AG08395 (cell line): Measurements from ENCODE around the gene CCDC40.
"Not testable (repeated sequence)": the region's sequence is repeated elsewhere in the genome, so short reads cannot be mapped to it uniquely, and the experiment has no call there.

Experiments used
- DNase-seq: peaks from one replicate; pipeline ENCODE4 v3.0.0; 2012; ENCODE audit warnings: mixed read lengths, low spot score

Gene CCDC40, protein sequence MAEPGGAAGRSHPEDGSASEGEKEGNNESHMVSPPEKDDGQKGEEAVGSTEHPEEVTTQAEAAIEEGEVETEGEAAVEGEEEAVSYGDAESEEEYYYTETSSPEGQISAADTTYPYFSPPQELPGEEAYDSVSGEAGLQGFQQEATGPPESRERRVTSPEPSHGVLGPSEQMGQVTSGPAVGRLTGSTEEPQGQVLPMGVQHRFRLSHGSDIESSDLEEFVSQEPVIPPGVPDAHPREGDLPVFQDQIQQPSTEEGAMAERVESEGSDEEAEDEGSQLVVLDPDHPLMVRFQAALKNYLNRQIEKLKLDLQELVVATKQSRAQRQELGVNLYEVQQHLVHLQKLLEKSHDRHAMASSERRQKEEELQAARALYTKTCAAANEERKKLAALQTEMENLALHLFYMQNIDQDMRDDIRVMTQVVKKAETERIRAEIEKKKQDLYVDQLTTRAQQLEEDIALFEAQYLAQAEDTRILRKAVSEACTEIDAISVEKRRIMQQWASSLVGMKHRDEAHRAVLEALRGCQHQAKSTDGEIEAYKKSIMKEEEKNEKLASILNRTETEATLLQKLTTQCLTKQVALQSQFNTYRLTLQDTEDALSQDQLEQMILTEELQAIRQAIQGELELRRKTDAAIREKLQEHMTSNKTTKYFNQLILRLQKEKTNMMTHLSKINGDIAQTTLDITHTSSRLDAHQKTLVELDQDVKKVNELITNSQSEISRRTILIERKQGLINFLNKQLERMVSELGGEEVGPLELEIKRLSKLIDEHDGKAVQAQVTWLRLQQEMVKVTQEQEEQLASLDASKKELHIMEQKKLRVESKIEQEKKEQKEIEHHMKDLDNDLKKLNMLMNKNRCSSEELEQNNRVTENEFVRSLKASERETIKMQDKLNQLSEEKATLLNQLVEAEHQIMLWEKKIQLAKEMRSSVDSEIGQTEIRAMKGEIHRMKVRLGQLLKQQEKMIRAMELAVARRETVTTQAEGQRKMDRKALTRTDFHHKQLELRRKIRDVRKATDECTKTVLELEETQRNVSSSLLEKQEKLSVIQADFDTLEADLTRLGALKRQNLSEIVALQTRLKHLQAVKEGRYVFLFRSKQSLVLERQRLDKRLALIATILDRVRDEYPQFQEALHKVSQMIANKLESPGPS

GRCh38 chr17:80035937-80036714 is at the start of gene CCDC40:
Gene CCDC40 (plus strand): TSS chr17:80036642. CDS start chr17:80036663, 21 bp downstream.
- DNase-seq, result peak; percentile 92

DNA sequence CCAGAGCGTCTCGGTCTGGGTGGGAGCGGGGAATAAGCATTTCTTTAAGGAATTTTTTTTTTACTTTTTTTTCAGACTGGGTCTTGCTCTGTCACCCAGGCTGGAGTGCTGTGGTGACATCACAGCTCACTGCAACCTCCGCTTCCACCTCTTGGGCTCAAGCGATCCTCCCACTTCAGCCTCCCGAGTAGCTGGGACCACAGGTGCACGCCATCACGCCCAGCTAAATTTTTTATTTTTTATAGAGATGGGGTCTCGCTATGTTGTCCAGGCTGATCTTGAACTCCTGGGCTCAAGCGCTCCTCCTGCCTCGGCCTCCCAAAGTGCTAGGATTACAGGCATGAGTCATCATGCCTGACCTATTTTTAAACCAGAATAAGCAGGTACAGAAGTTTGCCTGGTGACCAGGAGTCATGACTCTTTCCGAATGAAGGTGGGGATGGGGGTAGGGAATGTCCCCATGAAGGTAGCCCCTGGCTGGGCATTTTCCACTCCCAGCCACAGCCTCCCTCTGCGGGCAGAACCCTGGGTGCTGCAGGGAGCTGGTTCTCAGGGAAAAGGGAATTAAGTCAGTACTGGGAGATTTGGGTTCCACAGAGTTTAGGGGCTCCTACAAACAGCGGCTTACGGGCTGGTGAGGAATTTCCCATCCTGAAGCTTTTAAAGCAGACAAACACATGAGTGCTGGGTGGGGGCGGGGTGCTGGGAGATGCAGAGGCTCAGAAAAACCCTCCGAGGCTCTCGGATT is 49.1 kb upstream of the CCDC40 start:
- DNase-seq, result no peak

DNA sequence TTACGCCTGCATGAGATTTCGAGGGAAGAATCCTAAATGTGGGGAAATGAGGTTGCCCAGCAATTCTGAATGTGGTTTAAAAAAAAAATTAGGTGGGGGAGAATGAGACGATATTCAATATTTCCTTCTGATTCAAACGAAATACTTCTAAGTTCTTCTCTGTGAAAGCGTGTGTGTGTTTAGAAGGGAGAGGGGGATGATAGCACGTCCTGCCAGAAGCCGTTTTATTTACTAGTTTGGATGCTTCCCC is 48.6 kb upstream of the CCDC40 start:
- DNase-seq, result no peak

DNA sequence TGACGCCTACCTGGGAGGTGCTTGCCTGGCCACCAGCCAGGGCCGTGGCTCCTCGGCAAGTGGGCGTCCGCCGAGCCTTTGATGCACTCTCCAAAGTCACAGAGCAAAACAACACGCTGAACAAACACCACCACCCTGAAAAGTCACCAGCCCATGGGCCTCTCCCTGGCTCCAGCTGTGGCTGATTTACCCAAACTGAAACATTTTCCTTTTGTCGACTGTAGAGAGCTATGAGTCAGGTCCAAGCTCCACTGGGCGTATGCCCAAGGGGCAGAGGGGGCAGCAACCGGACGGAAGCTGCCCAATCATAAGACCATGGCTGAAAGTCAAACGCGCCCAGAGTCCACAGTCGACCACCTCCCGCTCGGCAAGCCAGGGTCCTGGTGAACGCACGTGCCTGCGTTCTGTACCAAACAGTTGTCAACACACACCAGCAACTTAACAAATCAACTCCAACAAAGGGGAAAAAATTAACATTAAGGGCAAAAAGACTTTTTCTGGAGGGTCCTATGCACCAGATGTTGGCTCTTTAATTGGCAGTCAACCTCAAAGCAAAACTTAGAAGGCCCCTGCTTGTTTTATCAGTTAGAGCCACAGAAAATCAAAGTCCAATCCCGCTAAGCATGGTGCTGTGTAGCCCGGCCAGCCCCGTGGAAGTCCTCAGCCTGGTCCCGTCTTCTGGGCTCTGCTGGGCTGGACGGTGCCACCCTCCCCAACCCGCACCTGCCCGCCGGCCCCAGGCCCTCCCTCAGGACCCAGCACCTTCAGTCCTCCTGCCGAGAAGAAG is 48.1 kb upstream of the CCDC40 start:
- DNase-seq, result peak; percentile 86

- DNase-seq, result no peak
These were observed 47.2 kb upstream of the CCDC40 start for GRCh38 chr17:79989106-79989835.

DNA sequence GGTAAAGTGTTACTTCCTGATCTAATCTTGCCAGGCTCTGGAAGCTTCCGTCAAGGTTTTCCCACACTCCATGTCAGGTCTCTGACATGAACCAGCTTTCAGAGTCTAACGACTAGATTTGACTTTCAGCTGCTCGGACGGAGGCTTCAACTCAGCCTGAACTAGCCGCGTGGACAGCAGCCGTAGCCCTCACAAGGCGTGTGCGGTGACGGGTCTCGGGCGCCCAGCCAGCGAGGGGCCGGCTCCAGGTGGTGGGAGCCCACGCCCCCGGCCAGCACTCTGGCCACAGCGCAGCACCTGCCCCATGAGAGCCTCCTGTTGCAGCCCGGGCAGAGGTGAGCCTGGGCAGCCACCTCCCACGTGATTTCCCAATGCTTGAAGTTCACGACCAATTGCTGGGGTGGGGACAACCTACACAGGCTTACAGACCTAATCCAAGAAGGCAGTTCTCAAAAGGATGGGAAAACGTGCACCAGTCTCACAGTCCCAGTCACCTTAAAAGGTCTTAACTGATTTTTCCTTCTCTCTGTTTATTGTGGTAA is 46.3 kb upstream of the CCDC40 start:
- DNase-seq, result no peak

GRCh38 chr17:79990704-79991103 is 45.7 kb upstream of the CCDC40 start:
- no peak for DNase-seq

- peak; percentile 92 for DNase-seq
These were observed 45.1 kb upstream of the CCDC40 start for GRCh38 chr17:79991140-79991923.

- no peak for DNase-seq
These were observed 44.4 kb upstream of the CCDC40 start for GRCh38 chr17:79991924-79992648.

DNA sequence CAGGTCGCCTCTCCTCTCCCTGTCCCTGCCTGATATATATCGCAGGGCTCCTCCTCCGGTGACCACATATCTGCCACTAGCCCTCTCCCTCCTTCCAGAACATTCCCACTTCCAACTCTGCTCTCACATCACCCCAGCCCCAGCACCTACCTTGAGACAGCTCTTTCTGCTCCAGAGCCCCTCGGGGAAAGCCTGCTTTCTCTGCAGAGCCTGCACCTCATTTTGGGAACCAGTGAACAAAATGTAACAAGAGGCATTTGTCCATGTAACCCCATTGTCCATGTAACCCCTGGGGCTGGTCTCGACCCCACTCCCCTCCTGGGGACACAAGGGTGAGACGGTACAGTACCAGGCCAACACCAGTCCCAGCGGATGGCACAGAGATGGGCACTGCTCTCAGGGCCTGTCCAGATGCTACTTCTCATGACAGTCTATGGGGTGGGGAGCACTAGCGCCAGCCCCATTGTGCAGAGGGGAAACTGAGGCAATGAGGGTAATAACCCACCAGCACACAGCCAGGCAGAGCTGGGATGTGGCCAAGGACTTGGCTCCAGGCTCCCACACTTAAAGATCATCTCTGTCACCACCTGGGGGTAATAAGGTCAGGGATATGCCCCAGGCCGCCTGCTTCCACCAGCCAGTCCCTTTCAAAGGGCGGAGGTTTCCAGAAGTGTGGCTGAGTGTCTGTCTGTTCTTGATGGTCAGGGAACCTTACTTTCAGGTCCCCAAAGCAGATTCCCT is 43.6 kb upstream of the CCDC40 start:
- DNase-seq, result no peak

- DNase-seq, result peak; percentile 86
These were observed 42.8 kb upstream of the CCDC40 start for GRCh38 chr17:79993390-79994227.

- not testable (repeated sequence) for DNase-seq
These were observed 42.2 kb upstream of the CCDC40 start for GRCh38 chr17:79994228-79994569.

GRCh38 chr17:79994602-79995001 is 41.8 kb upstream of the CCDC40 start:
- DNase-seq, result no peak

- no peak for DNase-seq
These were observed 40.7 kb upstream of the CCDC40 start for GRCh38 chr17:79995696-79996095.

DNA sequence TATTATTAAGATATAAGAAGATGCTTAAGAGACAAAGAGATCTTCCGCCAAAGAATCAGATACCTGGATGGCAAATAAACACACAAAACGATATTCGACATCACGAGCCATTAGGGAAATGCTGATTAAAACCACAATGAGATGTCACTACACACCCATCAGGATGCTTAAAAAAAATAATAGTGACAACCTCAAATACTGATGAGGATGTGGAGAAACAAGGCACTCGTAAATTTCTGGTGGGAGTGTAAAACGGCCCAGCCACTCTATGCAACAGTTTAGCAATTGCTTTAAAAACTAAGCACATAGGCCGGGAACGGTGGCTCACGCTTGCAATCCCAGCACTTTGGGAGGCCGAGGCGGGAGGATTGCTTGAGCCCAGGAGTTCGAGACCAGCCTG is 40.2 kb upstream of the CCDC40 start:
- DNase-seq, result no peak

DNA sequence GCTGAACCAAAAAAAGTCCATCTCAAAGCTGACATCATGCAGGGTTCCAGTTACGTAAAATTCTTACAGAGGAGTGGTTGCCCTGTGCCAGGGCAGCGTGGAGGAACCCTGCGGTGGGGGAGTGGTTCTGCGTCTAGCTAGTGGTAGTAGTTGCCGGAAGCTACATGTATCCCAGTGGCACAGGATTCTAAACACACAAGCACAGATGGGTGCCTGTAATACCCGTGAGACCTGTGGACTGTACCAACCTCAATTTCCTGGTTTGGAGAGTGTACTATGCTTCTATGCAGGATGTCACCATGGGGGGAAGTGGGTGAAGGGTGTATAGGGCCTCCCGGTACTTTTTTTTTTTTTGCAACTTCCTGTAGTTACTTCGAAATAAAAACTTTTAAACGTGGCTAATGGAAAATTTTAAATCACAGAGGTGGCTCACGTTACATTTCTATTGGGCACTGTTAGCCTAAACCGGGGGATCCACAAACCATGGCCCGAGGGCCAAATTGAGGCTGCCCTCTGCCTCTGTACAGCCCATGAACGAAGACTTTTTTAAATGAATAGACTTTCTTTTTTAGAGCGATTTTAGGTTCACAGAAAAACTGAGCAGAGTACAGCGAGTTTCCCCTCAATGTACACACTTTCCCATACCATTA is 39.3 kb upstream of the CCDC40 start:
- DNase-seq, result no peak
